ENCODE data around the gene GALNT14.

GALNT14 gene

GRCh38 chr2:30987566-30987965 is 150.7 kb downstream of the GALNT14 start:
- DNase-seq, result no peak
- no peaks in the 10 kb centered on the region for H4K20me1 ChIP-seq (ENCODE audit: insufficient read depth, low read length)

GRCh38 chr2:30986231-30986580 is 152.0 kb downstream of the GALNT14 start:
- no peak for DNase-seq
- no peaks in the 10 kb centered on the region for H3K9me2 ChIP-seq (replicated peaks; ENCODE audit: insufficient read depth, low read length)
- H3K27me3 ChIP-seq (replicated peaks; ENCODE audit: insufficient read depth, low read length), result no peaks in the 10 kb centered on the region
- H3K9ac ChIP-seq (ENCODE audit: low read length), result no peak overlapping the region
- H4K20me1 ChIP-seq (ENCODE audit: insufficient read depth, low read length), result no peaks in the 10 kb centered on the region
- TF ChIP-seq EZH2 (optimal IDR thresholded peaks at IDR 0.05; ENCODE audit: low read depth, low read length) (no peak), EZH2phosphoT487 (IDR thresholded peaks at IDR 0.05; ENCODE audit: low read length) (no peak), CTCF (IDR thresholded peaks at IDR 0.05; ENCODE audit: low read length) (no peak)
- no peaks in the 10 kb centered on the region for H3K36me3 ChIP-seq (replicated peaks; ENCODE audit: insufficient read depth, low read length)
- H3K4me1 ChIP-seq (ENCODE audit: low read length), result no peaks in the 10 kb centered on the region
- no peak overlapping the region for H3K4me3 ChIP-seq (ENCODE audit: low read length)
- no peaks in the 10 kb centered on the region for H3F3A ChIP-seq (ENCODE audit: insufficient read depth, low read length)
- H3K27ac ChIP-seq (ENCODE audit: low read length), result no peak overlapping the region
- H3K79me2 ChIP-seq (ENCODE audit: low read length), result no peaks in the 10 kb centered on the region
- H2AFZ ChIP-seq (ENCODE audit: low read length), result no peak overlapping the region
- H3K4me2 ChIP-seq (ENCODE audit: low read depth, low read length), result no peak overlapping the region
- H3K9me3 ChIP-seq (replicated peaks; ENCODE audit: insufficient read depth, low read length), result no peaks in the 10 kb centered on the region

More at GRCh38 chr2:30987566-30987965, 150.7 kb downstream of the GALNT14 start:
- H3K9ac ChIP-seq (ENCODE audit: low read length), result no peak overlapping the region
- no peaks in the 10 kb centered on the region for H3F3A ChIP-seq (ENCODE audit: insufficient read depth, low read length)
- H3K9me2 ChIP-seq (replicated peaks; ENCODE audit: insufficient read depth, low read length), result no peaks in the 10 kb centered on the region
- H3K9me3 ChIP-seq (replicated peaks; ENCODE audit: insufficient read depth, low read length), result no peaks in the 10 kb centered on the region
- H3K27ac ChIP-seq (ENCODE audit: low read length), result no peak overlapping the region
- no peaks in the 10 kb centered on the region for H3K36me3 ChIP-seq (replicated peaks; ENCODE audit: insufficient read depth, low read length)
- no peaks in the 10 kb centered on the region for H3K27me3 ChIP-seq (replicated peaks; ENCODE audit: insufficient read depth, low read length)
- no peak overlapping the region for H3K4me3 ChIP-seq (ENCODE audit: low read length)
- H3K4me1 ChIP-seq (ENCODE audit: low read length), result no peaks in the 10 kb centered on the region
- H3K79me2 ChIP-seq (ENCODE audit: low read length), result no peaks in the 10 kb centered on the region
- no peak overlapping the region for H3K4me2 ChIP-seq (ENCODE audit: low read depth, low read length)
- TF ChIP-seq EZH2 (optimal IDR thresholded peaks at IDR 0.05; ENCODE audit: low read depth, low read length), result no peak
- TF ChIP-seq EZH2phosphoT487 (IDR thresholded peaks at IDR 0.05; ENCODE audit: low read length), result no peak
- no peak for TF ChIP-seq CTCF (IDR thresholded peaks at IDR 0.05; ENCODE audit: low read length)
- H2AFZ ChIP-seq (ENCODE audit: low read length), result no peak overlapping the region

- no peak for TF ChIP-seq EZH2 (optimal IDR thresholded peaks at IDR 0.05; ENCODE audit: low read depth, low read length)
- no peak for TF ChIP-seq CTCF (IDR thresholded peaks at IDR 0.05; ENCODE audit: low read length)
- TF ChIP-seq EZH2phosphoT487 (IDR thresholded peaks at IDR 0.05; ENCODE audit: low read length), result no peak
- H3K27ac ChIP-seq (ENCODE audit: low read length), result no peak overlapping the region
- no peak overlapping the region for H3K4me3 ChIP-seq (ENCODE audit: low read length)
- no peak overlapping the region for H2AFZ ChIP-seq (ENCODE audit: low read length)
- no peaks in the 10 kb centered on the region for H3K4me1 ChIP-seq (ENCODE audit: low read length)
- H4K20me1 ChIP-seq (ENCODE audit: insufficient read depth, low read length), result no peaks in the 10 kb centered on the region
- H3K9me3 ChIP-seq (replicated peaks; ENCODE audit: insufficient read depth, low read length), result no peaks in the 10 kb centered on the region
- H3F3A ChIP-seq (ENCODE audit: insufficient read depth, low read length), result no peaks in the 10 kb centered on the region
- no peaks in the 10 kb centered on the region for H3K36me3 ChIP-seq (replicated peaks; ENCODE audit: insufficient read depth, low read length)
- H3K4me2 ChIP-seq (ENCODE audit: low read depth, low read length), result no peak overlapping the region
- no peak for DNase-seq
- H3K9ac ChIP-seq (ENCODE audit: low read length), result no peak overlapping the region
- H3K9me2 ChIP-seq (replicated peaks; ENCODE audit: insufficient read depth, low read length), result no peaks in the 10 kb centered on the region
- H3K27me3 ChIP-seq (replicated peaks; ENCODE audit: insufficient read depth, low read length), result no peaks in the 10 kb centered on the region
- H3K79me2 ChIP-seq (ENCODE audit: low read length), result no peaks in the 10 kb centered on the region
Measured at GRCh38 chr2:30985493-30986230, 152.6 kb downstream of the GALNT14 start.
